Measurements from ENCODE around the gene UBAC2. TPM values are rescaled to one million over a fixed set of nuclear protein-coding genes. Genes with fewer than 3 reads are reported as not detected.

UBAC2 gene
- total RNA-seq, 1 donor: 36.9 TPM

DNA sequence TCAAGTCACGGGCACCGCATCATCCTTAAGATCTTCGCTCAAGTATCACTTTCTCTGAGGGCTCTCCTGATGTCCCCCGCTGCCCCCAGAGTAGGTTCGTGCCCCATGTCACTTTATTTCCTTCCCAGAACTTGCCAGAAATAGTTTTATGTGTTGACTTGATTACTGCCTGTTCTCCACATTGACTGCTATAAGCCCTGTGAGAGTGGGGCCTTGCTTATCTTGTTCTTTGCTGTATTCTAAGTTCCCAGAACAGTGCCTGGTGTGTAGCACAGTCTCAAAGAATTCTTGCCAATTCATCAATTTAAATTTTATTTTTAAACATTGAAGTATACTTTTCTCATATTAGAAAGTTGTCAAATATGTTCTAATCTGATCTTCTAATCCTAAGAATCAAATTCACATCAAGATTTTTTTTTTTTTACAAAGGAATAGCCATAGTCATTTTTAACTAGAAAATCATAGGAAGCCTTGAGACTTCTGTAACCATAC lies 138.6 kb downstream of the UBAC2 start:
- no peaks in the 10 kb centered on the region for H3K9me3 ChIP-seq (ENCODE audit: low read depth, low read length)
- H3K79me2 ChIP-seq (ENCODE audit: insufficient read depth, low read length): no peaks in the 10 kb centered on the region
- no peak overlapping the region for H2AFZ ChIP-seq (ENCODE audit: low read length)
- H3K4me1 ChIP-seq (ENCODE audit: insufficient read depth, low read length): peaks cover 8% of the 10 kb centered on the region
- H3K27ac ChIP-seq (ENCODE audit: low read depth, low read length): no peak overlapping the region
- TF ChIP-seq, protein P1, sequence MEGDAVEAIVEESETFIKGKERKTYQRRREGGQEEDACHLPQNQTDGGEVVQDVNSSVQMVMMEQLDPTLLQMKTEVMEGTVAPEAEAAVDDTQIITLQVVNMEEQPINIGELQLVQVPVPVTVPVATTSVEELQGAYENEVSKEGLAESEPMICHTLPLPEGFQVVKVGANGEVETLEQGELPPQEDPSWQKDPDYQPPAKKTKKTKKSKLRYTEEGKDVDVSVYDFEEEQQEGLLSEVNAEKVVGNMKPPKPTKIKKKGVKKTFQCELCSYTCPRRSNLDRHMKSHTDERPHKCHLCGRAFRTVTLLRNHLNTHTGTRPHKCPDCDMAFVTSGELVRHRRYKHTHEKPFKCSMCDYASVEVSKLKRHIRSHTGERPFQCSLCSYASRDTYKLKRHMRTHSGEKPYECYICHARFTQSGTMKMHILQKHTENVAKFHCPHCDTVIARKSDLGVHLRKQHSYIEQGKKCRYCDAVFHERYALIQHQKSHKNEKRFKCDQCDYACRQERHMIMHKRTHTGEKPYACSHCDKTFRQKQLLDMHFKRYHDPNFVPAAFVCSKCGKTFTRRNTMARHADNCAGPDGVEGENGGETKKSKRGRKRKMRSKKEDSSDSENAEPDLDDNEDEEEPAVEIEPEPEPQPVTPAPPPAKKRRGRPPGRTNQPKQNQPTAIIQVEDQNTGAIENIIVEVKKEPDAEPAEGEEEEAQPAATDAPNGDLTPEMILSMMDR (IDR thresholded peaks at IDR 0.05; ENCODE audit: extremely low read depth, low read depth, low read length): no peak
- no peak overlapping the region for H3K4me2 ChIP-seq (ENCODE audit: insufficient read depth, low read length)
- DNase-seq (ENCODE audit: insufficient read length, low spot score, missing footprints): no peak
- H3K36me3 ChIP-seq (ENCODE audit: insufficient read depth, low read length): peaks cover 11% of the 10 kb centered on the region
- no peak overlapping the region for H3K4me3 ChIP-seq (ENCODE audit: insufficient read depth, low read length)
- H3K27me3 ChIP-seq (ENCODE audit: insufficient read depth, low read length): no peaks in the 10 kb centered on the region
- H4K20me1 ChIP-seq (ENCODE audit: insufficient read depth, low read length): peaks cover 4% of the 10 kb centered on the region

DNA sequence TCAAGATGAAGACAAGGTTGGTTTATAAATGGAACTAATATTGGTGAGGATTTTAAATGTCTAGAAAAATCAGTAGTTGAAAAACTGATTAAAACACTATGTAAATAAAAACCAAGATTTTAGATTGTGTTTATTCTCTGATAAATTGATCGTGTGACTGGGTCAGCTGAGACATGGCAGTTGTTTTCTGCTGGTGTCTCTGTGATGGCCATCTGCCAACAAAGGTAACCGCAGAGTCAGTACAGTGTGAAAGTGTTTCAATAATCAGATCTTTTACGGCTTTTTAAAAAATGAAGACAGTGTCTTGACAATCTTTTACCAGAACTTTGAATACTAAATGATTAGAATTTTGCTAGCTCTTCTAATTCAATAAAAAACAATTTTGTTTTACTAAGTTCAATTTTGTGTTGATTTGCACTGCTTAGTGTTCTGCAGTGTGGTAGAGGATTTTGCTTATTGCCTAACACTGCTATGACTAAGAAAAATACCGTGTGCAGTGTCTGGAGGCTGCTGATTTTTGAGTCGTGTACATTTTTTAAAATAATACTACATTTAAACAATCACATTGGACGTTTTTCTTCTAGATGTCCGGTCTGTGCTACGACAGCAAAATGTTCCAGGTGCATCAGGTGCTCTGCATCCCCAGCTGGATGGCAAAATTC lies 139.2 kb downstream of the UBAC2 start:
- TF ChIP-seq, protein P1 (IDR thresholded peaks at IDR 0.05; ENCODE audit: extremely low read depth, low read depth, low read length): no peak
- no peaks in the 10 kb centered on the region for H3K9me3 ChIP-seq (ENCODE audit: low read depth, low read length)
- H3K36me3 ChIP-seq (ENCODE audit: insufficient read depth, low read length): peaks cover 11% of the 10 kb centered on the region
- H3K27me3 ChIP-seq (ENCODE audit: insufficient read depth, low read length): no peaks in the 10 kb centered on the region
- H3K4me2 ChIP-seq (ENCODE audit: insufficient read depth, low read length): no peak overlapping the region
- no peaks in the 10 kb centered on the region for H3K79me2 ChIP-seq (ENCODE audit: insufficient read depth, low read length)
- DNase-seq (ENCODE audit: insufficient read length, low spot score, missing footprints): no peak
- peaks cover 8% of the 10 kb centered on the region for H3K4me1 ChIP-seq (ENCODE audit: insufficient read depth, low read length)
- H4K20me1 ChIP-seq (ENCODE audit: insufficient read depth, low read length): peaks cover 4% of the 10 kb centered on the region
- H2AFZ ChIP-seq (ENCODE audit: low read length): no peak overlapping the region
- H3K4me3 ChIP-seq (ENCODE audit: insufficient read depth, low read length): no peak overlapping the region
- no peak overlapping the region for H3K27ac ChIP-seq (ENCODE audit: low read depth, low read length)

DNA sequence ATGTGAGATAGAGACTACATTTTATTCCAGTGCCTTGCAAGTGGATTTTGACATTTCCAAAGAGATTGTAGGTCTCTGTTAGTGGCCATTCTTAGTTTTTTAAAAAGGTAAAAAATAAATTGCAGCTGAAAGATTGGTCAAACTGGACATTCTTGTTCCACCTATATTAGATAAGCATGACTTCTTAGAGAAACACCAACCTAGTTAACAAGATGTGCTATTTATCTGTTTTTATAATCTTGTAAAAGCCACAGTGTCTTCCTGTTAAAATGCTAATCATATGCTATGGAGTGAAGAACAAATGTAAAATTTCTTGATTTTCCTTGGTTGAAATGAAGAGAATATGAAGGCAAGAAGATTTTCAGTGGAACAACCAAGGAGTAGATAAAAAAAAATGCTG lies 140.0 kb downstream of the UBAC2 start:
- no peaks in the 10 kb centered on the region for H3K79me2 ChIP-seq (ENCODE audit: insufficient read depth, low read length)
- H3K4me1 ChIP-seq (ENCODE audit: insufficient read depth, low read length): peaks cover 8% of the 10 kb centered on the region
- H3K36me3 ChIP-seq (ENCODE audit: insufficient read depth, low read length): peaks cover 11% of the 10 kb centered on the region
- no peak for DNase-seq (ENCODE audit: insufficient read length, low spot score, missing footprints)
- TF ChIP-seq, protein P1 (IDR thresholded peaks at IDR 0.05; ENCODE audit: extremely low read depth, low read depth, low read length): no peak
- peaks cover 4% of the 10 kb centered on the region for H4K20me1 ChIP-seq (ENCODE audit: insufficient read depth, low read length)
- H3K4me2 ChIP-seq (ENCODE audit: insufficient read depth, low read length): no peak overlapping the region
- no peak overlapping the region for H2AFZ ChIP-seq (ENCODE audit: low read length)
- H3K27ac ChIP-seq (ENCODE audit: low read depth, low read length): no peak overlapping the region
- H3K9me3 ChIP-seq (ENCODE audit: low read depth, low read length): no peaks in the 10 kb centered on the region
- no peaks in the 10 kb centered on the region for H3K27me3 ChIP-seq (ENCODE audit: insufficient read depth, low read length)
- H3K4me3 ChIP-seq (ENCODE audit: insufficient read depth, low read length): no peak overlapping the region

DNA sequence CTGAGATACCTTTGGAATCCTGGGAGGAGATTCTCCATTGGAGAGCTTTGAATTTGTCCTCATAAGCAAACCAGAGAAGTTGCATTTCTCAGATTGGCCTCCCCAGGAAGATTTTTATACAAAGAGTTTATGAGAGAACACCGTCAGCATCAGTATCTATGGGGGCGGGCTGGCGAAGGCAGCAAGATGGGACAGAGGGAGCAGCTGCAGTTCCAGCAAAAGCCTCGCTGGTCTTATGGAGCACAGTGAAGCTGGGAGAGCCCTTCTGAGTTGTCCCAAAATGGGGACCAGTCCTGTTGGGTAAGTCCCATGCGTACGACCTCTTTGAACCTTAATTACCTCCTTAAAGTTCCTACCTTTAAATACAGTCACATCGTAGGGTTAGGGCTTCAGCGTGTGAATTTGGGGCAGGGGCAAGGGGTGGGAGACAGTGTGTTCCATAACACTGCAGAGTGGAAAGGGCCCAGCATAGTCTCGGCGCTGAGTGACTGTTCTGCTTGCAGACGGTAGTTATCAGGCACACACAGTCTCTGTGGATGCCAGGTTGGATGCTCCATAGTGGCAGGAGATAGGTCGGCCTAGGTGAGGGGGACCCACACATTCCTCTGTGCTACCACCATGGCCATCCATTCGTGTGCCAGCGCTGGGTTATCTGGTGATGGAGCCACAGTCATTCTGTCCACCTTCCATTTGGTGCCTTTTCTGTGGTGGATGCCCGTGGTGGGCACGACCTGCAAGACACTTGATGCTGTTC lies 141.5 kb downstream of the UBAC2 start:
- Histone ChIP-seq H3K9me3 (ENCODE audit: low read depth, low read length) (no peaks in the 10 kb centered on the region), H3K4me3 (ENCODE audit: insufficient read depth, low read length) (no peak overlapping the region), H3K36me3 (ENCODE audit: insufficient read depth, low read length) (peaks cover 11% of the 10 kb centered on the region), H3K4me1 (ENCODE audit: insufficient read depth, low read length) (peaks cover 8% of the 10 kb centered on the region), H3K79me2 (ENCODE audit: insufficient read depth, low read length) (no peaks in the 10 kb centered on the region), H3K27me3 (ENCODE audit: insufficient read depth, low read length) (no peaks in the 10 kb centered on the region), H3K27ac (ENCODE audit: low read depth, low read length) (no peak overlapping the region), H4K20me1 (ENCODE audit: insufficient read depth, low read length) (peaks cover 9% of the 10 kb centered on the region), H2AFZ (ENCODE audit: low read length) (no peak overlapping the region), H3K4me2 (ENCODE audit: insufficient read depth, low read length) (no peak overlapping the region)
- TF ChIP-seq, protein P1 (IDR thresholded peaks at IDR 0.05; ENCODE audit: extremely low read depth, low read depth, low read length): no peak
- no peak for DNase-seq (ENCODE audit: insufficient read length, low spot score, missing footprints)

Measured in osteoblast (primary cell).